ENCODE data around the gene L3MBTL3. TPM values are rescaled to one million over a fixed set of nuclear protein-coding genes. Genes with fewer than 3 reads are reported as not detected.
A peak's percentile ranks its signal among the peaks of the same experiment; 100 is the strongest.

Gene L3MBTL3
- total RNA-seq, 2 experiments from 2014 or later, result 29.0 to 30.1 TPM

GRCh38 chr6:130150906-130151305 is 132.5 kb downstream of the L3MBTL3 start:
- no peaks in the 10 kb centered on the region for H3K27me3 Mint-ChIP-seq
- H3K9me3 Mint-ChIP-seq, result no peaks in the 10 kb centered on the region
- Histone ChIP-seq H3K36me3 (ENCODE audit: insufficient read depth, low read length) (peaks cover 52% of the 10 kb centered on the region), H3K4me3 (ENCODE audit: low read length) (no peak overlapping the region), H3K27me3 (ENCODE audit: control insufficient read depth in 1 of 2, insufficient read depth in 2 of 2, low read length in 2 of 2) (no peaks in the 10 kb centered on the region), H3K4me1 (ENCODE audit: insufficient read depth, low read length) (no peaks in the 10 kb centered on the region), H3K9me3 (ENCODE audit: control insufficient read depth in 1 of 2, insufficient read depth in 1 of 2, low read length in 2 of 2) (no peaks in the 10 kb centered on the region), H3K27ac (ENCODE audit: low read depth in 1 of 2, low read length in 2 of 2) (no peak overlapping the region)
- intact Hi-C loops (cut with DNase I, micrococcal nuclease), result no loop called here
- POLR2A ChIA-PET, result no interaction called here
- peak overlapping the region; percentile 4 for H3K4me3 Mint-ChIP-seq
- no peak for TF ChIP-seq CTCF (IDR thresholded peaks at IDR 0.05)
- peaks cover 74% of the 10 kb centered on the region for H3K36me3 Mint-ChIP-seq (ENCODE audit: low read depth)
- peaks cover 6% of the 10 kb centered on the region for H3K4me1 Mint-ChIP-seq (ENCODE audit: low read depth)
- ATAC-seq (ENCODE audit: poor library complexity), result no peak
- DNase-seq, result no peak
- H3K27ac Mint-ChIP-seq, result no peak overlapping the region
- CTCF ChIA-PET, result no interaction called here

GRCh38 chr6:130152908-130153510 is 134.6 kb downstream of the L3MBTL3 start:
- H3K4me1 Mint-ChIP-seq (ENCODE audit: low read depth), result peaks cover 8% of the 10 kb centered on the region
- H3K36me3 ChIP-seq (ENCODE audit: insufficient read depth, low read length), result peaks cover 40% of the 10 kb centered on the region
- ChIA-PET CTCF (no interaction called here), POLR2A (no interaction called here)
- peak overlapping the region; percentile 12 for H3K27ac Mint-ChIP-seq
- no peak overlapping the region for H3K4me3 ChIP-seq (ENCODE audit: low read length)
- no peaks in the 10 kb centered on the region for H3K9me3 ChIP-seq (ENCODE audit: control insufficient read depth in 1 of 2, insufficient read depth in 1 of 2, low read length in 2 of 2)
- ATAC-seq (ENCODE audit: poor library complexity) (no peak), DNase-seq (no peak)
- intact Hi-C loops (cut with DNase I, micrococcal nuclease), result no loop called here
- no peak overlapping the region for H3K27ac ChIP-seq (ENCODE audit: low read depth in 1 of 2, low read length in 2 of 2)
- no peak for TF ChIP-seq CTCF (IDR thresholded peaks at IDR 0.05)
- no peaks in the 10 kb centered on the region for H3K9me3 Mint-ChIP-seq
- H3K4me3 Mint-ChIP-seq, result no peak overlapping the region
- H3K27me3 ChIP-seq (ENCODE audit: control insufficient read depth in 1 of 2, insufficient read depth in 2 of 2, low read length in 2 of 2), result no peaks in the 10 kb centered on the region
- peaks cover 63% of the 10 kb centered on the region for H3K36me3 Mint-ChIP-seq (ENCODE audit: low read depth)
- no peaks in the 10 kb centered on the region for H3K27me3 Mint-ChIP-seq
- no peaks in the 10 kb centered on the region for H3K4me1 ChIP-seq (ENCODE audit: insufficient read depth, low read length)

- no peaks in the 10 kb centered on the region for H3K27me3 Mint-ChIP-seq
- H3K4me1 ChIP-seq (ENCODE audit: insufficient read depth, low read length), result no peaks in the 10 kb centered on the region
- DNase-seq (no peak), ATAC-seq (ENCODE audit: poor library complexity) (no peak)
- H3K4me1 Mint-ChIP-seq (ENCODE audit: low read depth), result peaks cover 10% of the 10 kb centered on the region
- intact Hi-C loops (cut with DNase I, micrococcal nuclease), result no loop called here
- ChIA-PET CTCF (no interaction called here), POLR2A (no interaction called here)
- H3K9me3 ChIP-seq (ENCODE audit: control insufficient read depth in 1 of 2, insufficient read depth in 1 of 2, low read length in 2 of 2), result no peaks in the 10 kb centered on the region
- H3K27ac ChIP-seq (ENCODE audit: low read depth in 1 of 2, low read length in 2 of 2), result no peak overlapping the region
- H3K27me3 ChIP-seq (ENCODE audit: control insufficient read depth in 1 of 2, insufficient read depth in 2 of 2, low read length in 2 of 2), result no peaks in the 10 kb centered on the region
- H3K36me3 ChIP-seq (ENCODE audit: insufficient read depth, low read length), result peaks cover 36% of the 10 kb centered on the region
- H3K36me3 Mint-ChIP-seq (ENCODE audit: low read depth), result peaks cover 63% of the 10 kb centered on the region
- no peak overlapping the region for H3K4me3 Mint-ChIP-seq
- TF ChIP-seq CTCF (IDR thresholded peaks at IDR 0.05), result no peak
- no peak overlapping the region for H3K4me3 ChIP-seq (ENCODE audit: low read length)
- H3K9me3 Mint-ChIP-seq, result no peaks in the 10 kb centered on the region
- H3K27ac Mint-ChIP-seq, result no peak overlapping the region
Observed at GRCh38 chr6:130156908-130157307, 138.5 kb downstream of the L3MBTL3 start.

All from CD4-positive, alpha-beta T cell (primary cell).